HEK293T (cell line): Measurements from ENCODE around the gene ARF1.
"Not testable (repeated sequence)": the region's sequence is repeated elsewhere in the genome, so short reads cannot be mapped to it uniquely, and the experiment has no call there.

ENCODE experiments used
- CTCF ChIA-PET: fragments of 350-600 bp; formaldehyde crosslinking; extraction: SDS; loops from one replicate; lab custom pipeline; 2021; ENCODE audit warnings: antibody characterized with exemption, inconsistent platforms; lab: Yijun Ruan, JAX
- POLR2A ChIA-PET: fragments of 350-600 bp; formaldehyde crosslinking; extraction: SDS; loops from one replicate; lab custom pipeline; 2020; ENCODE audit warnings: antibody characterized with exemption, inconsistent platforms; lab: Yijun Ruan, JAX
- DNase-seq: peaks from one replicate; pipeline ENCODE4 v3.0.0; 2012; ENCODE audit warnings: mixed read lengths; ENCODE audit errors: extremely low spot score
- ARNT ChIP-seq: fragments of 450-650 bp; IDR thresholded peaks from 2 replicates; pipeline ENCODE4 v1.6.1; 2017; ENCODE audit warnings: mild to moderate bottlenecking
- BHLHE40 ChIP-seq: fragments of 450-650 bp; IDR thresholded peaks from 2 replicates; pipeline ENCODE4 v1.6.1; 2016; ENCODE audit warnings: mild to moderate bottlenecking, moderate library complexity, borderline replicate concordance
- CTBP1 ChIP-seq: fragments of 450-650 bp; IDR thresholded peaks from 2 replicates; pipeline ENCODE4 v1.6.1; 2016; ENCODE audit warnings: borderline replicate concordance
- ELF4 ChIP-seq: fragments of 450-650 bp; IDR thresholded peaks from 2 replicates; pipeline ENCODE4 v1.6.1; 2017; ENCODE audit warnings: antibody characterized with exemption
- FOXA1 ChIP-seq: fragments of 450-650 bp; IDR thresholded peaks from 2 replicates; pipeline ENCODE4 v1.6.1; 2016; ENCODE audit warnings: mild to moderate bottlenecking
- FOXK2 ChIP-seq: fragments of 450-650 bp; IDR thresholded peaks from 2 replicates; pipeline ENCODE4 v1.6.1; 2016; ENCODE audit warnings: mild to moderate bottlenecking
- FOXM1 ChIP-seq: fragments of 450-650 bp; IDR thresholded peaks from 2 replicates; pipeline ENCODE4 v1.6.1; 2017; ENCODE audit warnings: mild to moderate bottlenecking, borderline replicate concordance
- HDGF ChIP-seq: fragments of 450-650 bp; IDR thresholded peaks from 2 replicates; pipeline ENCODE4 v1.6.1; 2017; ENCODE audit warnings: antibody characterized with exemption, borderline replicate concordance
- L3MBTL2 ChIP-seq: fragments of 450-650 bp; conservative IDR thresholded peaks from 2 replicates; pipeline ENCODE4 v1.6.1; 2016; ENCODE audit warnings: mild to moderate bottlenecking
- LEF1 ChIP-seq: fragments of 450-650 bp; IDR thresholded peaks from 2 replicates; pipeline ENCODE4 v1.6.1; 2017; ENCODE audit warnings: mild to moderate bottlenecking, borderline replicate concordance
- NFRKB ChIP-seq: fragments of 450-650 bp; IDR thresholded peaks from 2 replicates; pipeline ENCODE4 v1.6.1; 2016; ENCODE audit warnings: mild to moderate bottlenecking, moderate library complexity
- PKNOX1 ChIP-seq: fragments of 450-650 bp; IDR thresholded peaks from 2 replicates; pipeline ENCODE4 v1.6.1; 2016
- SP1 ChIP-seq: fragments of 450-650 bp; IDR thresholded peaks from 2 replicates; pipeline ENCODE4 v1.6.1; 2017
- SUZ12 ChIP-seq: fragments of 450-650 bp; IDR thresholded peaks from 2 replicates; pipeline ENCODE4 v1.6.1; 2016; ENCODE audit warnings: mild to moderate bottlenecking
- TARDBP ChIP-seq: fragments of 450-650 bp; IDR thresholded peaks from 2 replicates; pipeline ENCODE4 v1.6.1; 2016
- ZNF384 ChIP-seq: fragments of 450-650 bp; IDR thresholded peaks from 2 replicates; pipeline ENCODE4 v1.6.1; 2016

ARF1 gene

GRCh38 chr1:228108742-228109072, 26.2 kb downstream of the ARF1 start:
- TF ChIP-seq SP1 (no peak), PKNOX1 (no peak), ARNT (no peak), ELF4 (no peak), LEF1 (no peak), TARDBP (no peak), FOXA1 (no peak), FOXM1 (no peak), SUZ12 (no peak), NFRKB (no peak)
- ChIA-PET CTCF (no interaction called here), POLR2A (no interaction called here)
- DNase-seq: no peak

- ChIA-PET CTCF (interaction anchor here (0.6 to 2.0 kb wide), 4 partner anchors 22 to 242 kb away, joined by 3 to 7 read pairs (median 4); no protein-coding TSS in a partner anchor), POLR2A (interaction anchor here (0.6 to 1.2 kb wide), 7 partner anchors 9 to 57 kb away, joined by 3 read pairs; partner anchors contain the start of genes ARF1 and IBA57)
- peak; percentile 100 for DNase-seq
Measured at GRCh38 chr1:228109073-228109961, 26.8 kb downstream of the ARF1 start, which contains the start of gene MRPL55. MRPL55 (minus strand) TSS chr1:228109299; CDS start chr1:228108260, 1,039 bp downstream.

GRCh38 chr1:228109962-228110488, 27.5 kb downstream of the ARF1 start:
- no peak for TF ChIP-seq FOXA1
- no peak for TF ChIP-seq FOXM1
- TF ChIP-seq L3MBTL2: no peak
- TF ChIP-seq ARNT: no peak
- no peak for TF ChIP-seq TARDBP
- no peak for TF ChIP-seq LEF1
- no peak for TF ChIP-seq ZNF384
- no peak for TF ChIP-seq PKNOX1
- no peak for TF ChIP-seq SP1
- TF ChIP-seq BHLHE40: no peak
- no peak for TF ChIP-seq SUZ12
- TF ChIP-seq HDGF: no peak
- TF ChIP-seq NFRKB: no peak
- no peak for TF ChIP-seq ELF4
- no peak for TF ChIP-seq CTBP1
- CTCF ChIA-PET: interaction anchor here (0.6 to 2.0 kb wide), 4 partner anchors 21 to 242 kb away, joined by 3 to 7 read pairs (median 4); no protein-coding TSS in a partner anchor
- POLR2A ChIA-PET: interaction anchor here (0.6 to 1.2 kb wide), 8 partner anchors 8 to 57 kb away, joined by 3 read pairs; partner anchors contain the start of genes ARF1 and IBA57
- no peak for DNase-seq

More at GRCh38 chr1:228109073-228109961, 26.8 kb downstream of the ARF1 start, which contains the start of gene MRPL55:
- TF ChIP-seq HDGF (peak; percentile 97; the same call in 1 of the 2 replicates), L3MBTL2 (peak; percentile 34; the same call in 1 of the 2 replicates), CTBP1 (no peak), SUZ12 (no peak)

GRCh38 chr1:228110556-228110955, 28.0 kb downstream of the ARF1 start:
- DNase-seq: no peak
- ChIA-PET POLR2A (interaction anchor here (0.8 to 1.2 kb wide), 5 partner anchors 24 to 55 kb away, joined by 3 read pairs; partner anchors contain the start of genes ARF1 and IBA57), CTCF (interaction anchor here (0.6 to 2.0 kb wide), 2 partner anchors 21 to 111 kb away, joined by 3 to 7 read pairs; no protein-coding TSS in a partner anchor)
- TF ChIP-seq BHLHE40 (no peak), ARNT (no peak), SUZ12 (no peak)

- DNase-seq, CTCF ChIA-PET: not testable (repeated sequence)
- POLR2A ChIA-PET: interaction anchor here (0.6 to 0.8 kb wide), 2 partner anchors 30 to 185 kb away, joined by 3 read pairs; no protein-coding TSS in a partner anchor
Measured at GRCh38 chr1:228111315-228111714, 28.8 kb downstream of the ARF1 start.

GRCh38 chr1:228112167-228112566, 29.7 kb downstream of the ARF1 start:
- ChIA-PET POLR2A (interaction anchor here (1.0 kb wide), 1 partner anchor 11 kb away, joined by 3 read pairs; no protein-coding TSS in a partner anchor), CTCF (no interaction called here)
- no peak for DNase-seq
- TF ChIP-seq LEF1: no peak
- no peak for TF ChIP-seq CTBP1
- no peak for TF ChIP-seq NFRKB
- TF ChIP-seq FOXK2: no peak
- no peak for TF ChIP-seq FOXA1
- TF ChIP-seq TARDBP: no peak
- TF ChIP-seq BHLHE40: no peak
- no peak for TF ChIP-seq FOXM1
- no peak for TF ChIP-seq ARNT
- TF ChIP-seq L3MBTL2: no peak
- no peak for TF ChIP-seq SP1
- TF ChIP-seq PKNOX1: no peak
- TF ChIP-seq HDGF: no peak
- no peak for TF ChIP-seq ZNF384
- TF ChIP-seq SUZ12: no peak
- TF ChIP-seq ELF4: no peak
